SK-N-SH (cell line): ENCODE results near the gene GASK1B.

Experiments used
- ELF1 ChIP-seq: IDR thresholded peaks from 2 replicates; pipeline ENCODE4 v1.4.0; 2012
- FOSL2 ChIP-seq: IDR thresholded peaks from 2 replicates; pipeline ENCODE4 v1.4.0; 2012; ENCODE audit warnings: low read depth, mild to moderate bottlenecking, moderate library complexity, borderline replicate concordance
- GABPA ChIP-seq: IDR thresholded peaks from 2 replicates; pipeline ENCODE4 v1.4.0; 2012; ENCODE audit warnings: low read depth, mild to moderate bottlenecking
- MXI1 ChIP-seq: IDR thresholded peaks from 2 replicates; pipeline ENCODE4 v1.6.1; 2012; ENCODE audit warnings: mild to moderate bottlenecking, low read depth, low read length, improper control_type of control experiment
- TF ChIP-seq, protein P1 (sequence below): fragments of 200-600 bp; sonication (generic); IDR thresholded peaks from 2 replicates; pipeline ENCODE4 v1.6.1; 2017; ENCODE audit warnings: antibody characterized with exemption, mild to moderate bottlenecking, moderate library complexity

DNA sequence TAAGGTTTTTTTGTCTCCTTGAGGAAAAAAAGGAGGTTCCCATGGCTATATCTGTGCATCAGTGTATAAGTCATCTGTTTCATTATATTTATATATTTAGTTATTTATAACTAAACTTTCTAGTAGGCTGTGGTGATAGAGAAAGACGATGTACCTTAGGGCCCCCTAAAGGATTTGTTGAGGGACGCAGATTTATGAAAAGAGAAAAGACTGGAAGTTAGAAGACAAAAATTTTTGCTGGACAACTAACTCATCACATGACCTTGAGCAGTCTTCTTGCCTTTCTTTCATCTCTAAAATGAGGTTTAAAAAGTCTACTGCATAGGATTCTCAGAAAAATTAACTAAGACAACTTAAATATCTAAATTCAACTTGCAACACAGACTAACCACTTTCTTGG lies 6.1 kb downstream of the GASK1B start:
- TF ChIP-seq, protein P1, sequence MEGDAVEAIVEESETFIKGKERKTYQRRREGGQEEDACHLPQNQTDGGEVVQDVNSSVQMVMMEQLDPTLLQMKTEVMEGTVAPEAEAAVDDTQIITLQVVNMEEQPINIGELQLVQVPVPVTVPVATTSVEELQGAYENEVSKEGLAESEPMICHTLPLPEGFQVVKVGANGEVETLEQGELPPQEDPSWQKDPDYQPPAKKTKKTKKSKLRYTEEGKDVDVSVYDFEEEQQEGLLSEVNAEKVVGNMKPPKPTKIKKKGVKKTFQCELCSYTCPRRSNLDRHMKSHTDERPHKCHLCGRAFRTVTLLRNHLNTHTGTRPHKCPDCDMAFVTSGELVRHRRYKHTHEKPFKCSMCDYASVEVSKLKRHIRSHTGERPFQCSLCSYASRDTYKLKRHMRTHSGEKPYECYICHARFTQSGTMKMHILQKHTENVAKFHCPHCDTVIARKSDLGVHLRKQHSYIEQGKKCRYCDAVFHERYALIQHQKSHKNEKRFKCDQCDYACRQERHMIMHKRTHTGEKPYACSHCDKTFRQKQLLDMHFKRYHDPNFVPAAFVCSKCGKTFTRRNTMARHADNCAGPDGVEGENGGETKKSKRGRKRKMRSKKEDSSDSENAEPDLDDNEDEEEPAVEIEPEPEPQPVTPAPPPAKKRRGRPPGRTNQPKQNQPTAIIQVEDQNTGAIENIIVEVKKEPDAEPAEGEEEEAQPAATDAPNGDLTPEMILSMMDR = no peak
- TF ChIP-seq FOSL2 (no peak), ELF1 (no peak), GABPA (no peak), MXI1 (no peak)
